GM03348 (cell line): ENCODE measurements around the gene SND1.
"Not testable (repeated sequence)": the region's sequence is repeated elsewhere in the genome, so short reads cannot be mapped to it uniquely, and the experiment has no call there.

Experiments used
- DNase-seq: peaks from one replicate; pipeline ENCODE4 v3.0.0; 2012; ENCODE audit warnings: low spot score

The SND1 gene

DNA sequence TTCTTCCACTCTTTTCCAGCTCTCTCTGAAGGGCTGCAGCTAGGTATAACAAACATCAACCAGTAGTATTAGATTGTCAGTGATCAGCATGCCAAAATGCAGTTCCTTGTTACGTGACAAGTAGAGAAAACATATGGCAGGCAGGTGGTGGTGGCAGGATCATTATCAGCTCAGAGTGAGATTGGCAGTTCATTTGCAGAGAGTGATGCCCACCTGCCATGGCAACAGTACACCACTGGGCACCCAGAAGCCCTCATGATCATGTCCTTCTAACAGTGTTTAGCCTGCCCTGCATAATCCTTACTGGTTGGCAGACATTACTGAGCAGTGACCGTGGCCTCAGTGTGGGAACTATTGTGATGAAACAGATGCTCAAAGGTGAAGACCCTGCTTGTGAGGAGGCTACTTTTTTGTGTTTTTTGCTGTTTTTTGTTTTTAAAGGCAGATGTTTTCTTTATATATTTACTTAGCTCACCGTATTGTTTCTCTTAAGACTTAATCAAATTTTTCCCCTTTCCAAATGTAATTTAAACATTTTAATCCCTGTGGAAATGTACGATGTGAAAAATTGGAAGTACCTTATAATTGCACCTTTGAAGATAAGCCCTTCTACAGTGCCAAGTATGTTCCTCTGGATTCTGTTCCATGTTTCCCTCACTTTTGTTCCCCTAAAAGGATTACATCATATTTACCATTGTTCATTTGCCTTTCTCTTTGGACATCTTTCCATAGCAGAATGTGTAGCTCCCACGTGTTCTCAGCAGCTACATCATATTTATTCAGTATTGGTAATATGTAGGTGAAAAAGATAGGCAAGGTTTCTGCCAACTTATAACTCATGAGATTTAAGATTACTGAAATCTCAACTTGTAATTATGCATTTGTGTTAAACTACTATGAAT is 179.6 kb downstream of the SND1 start:
- DNase-seq, result no peak

DNA sequence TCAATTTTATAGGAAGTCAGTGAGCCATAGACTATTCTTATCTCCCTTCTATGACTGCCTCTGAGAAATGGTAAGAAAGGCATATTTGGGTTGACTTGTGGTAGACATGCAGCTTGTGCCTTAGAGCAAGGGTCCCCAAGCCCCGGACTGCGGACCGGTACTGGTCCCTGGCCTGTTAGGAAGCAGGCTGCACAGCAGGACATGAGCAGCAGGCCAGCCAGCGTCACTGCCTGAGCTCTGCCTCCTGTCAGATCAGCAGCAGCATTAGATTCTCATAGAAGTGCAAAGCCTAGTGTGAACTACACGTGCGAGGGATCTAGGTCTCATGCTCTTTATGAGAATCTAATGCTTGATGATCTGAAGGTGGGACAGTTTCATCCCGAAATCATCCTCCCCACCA is 180.6 kb downstream of the SND1 start:
- DNase-seq, result no peak

DNA sequence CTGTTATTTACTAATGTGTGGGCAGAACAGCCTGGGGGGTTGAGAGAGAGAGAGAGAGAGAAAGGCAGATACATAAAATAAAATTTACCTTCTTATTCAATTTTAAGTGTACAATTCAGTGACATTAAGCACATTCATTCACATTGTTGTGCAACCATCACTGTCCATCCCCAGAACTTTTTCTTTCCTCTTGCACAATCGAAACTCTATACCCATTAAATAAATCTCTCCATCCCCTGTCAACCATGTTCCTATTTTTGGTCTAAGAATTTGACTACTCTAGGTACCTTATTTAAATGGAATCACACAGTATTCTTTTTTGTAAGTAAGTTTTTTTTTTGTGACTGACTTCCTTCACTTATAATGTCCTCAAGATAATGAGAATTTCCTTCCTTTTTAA is 181.6 kb downstream of the SND1 start:
- DNase-seq, result no peak

GRCh38 chr7:127835679-127836078 is 183.7 kb downstream of the SND1 start:
- no peak for DNase-seq

- DNase-seq, result not testable (repeated sequence)
These were observed 185.9 kb downstream of the SND1 start for GRCh38 chr7:127837816-127838410.

DNA sequence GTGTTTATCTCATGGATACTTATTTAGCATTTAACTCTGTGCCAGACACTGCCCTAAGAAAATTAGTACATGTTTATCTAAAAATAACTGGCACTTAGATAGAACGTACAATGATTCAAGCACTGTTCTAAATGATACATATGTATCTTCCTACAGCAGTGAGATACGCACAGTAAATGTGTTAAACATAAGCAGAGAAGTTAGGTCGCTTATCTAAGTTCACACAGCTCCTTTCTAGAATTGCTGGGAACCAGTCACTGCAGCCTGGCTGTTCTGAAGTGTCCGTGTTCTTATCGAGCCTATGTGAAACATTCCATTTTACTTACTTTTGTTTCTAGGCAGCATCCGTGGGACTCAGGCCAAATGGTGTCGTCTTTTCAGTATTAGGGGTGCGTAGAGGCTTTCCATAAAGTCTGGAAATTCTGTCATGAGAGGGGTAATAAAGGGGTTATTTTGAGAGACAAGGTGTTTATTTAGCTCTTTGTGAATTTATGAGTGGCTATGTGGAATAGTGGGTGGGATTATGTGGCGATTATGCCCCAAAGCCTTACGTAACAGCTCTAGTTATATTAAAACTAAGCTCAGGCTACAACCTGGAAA is 186.9 kb downstream of the SND1 start:
- no peak for DNase-seq

DNA sequence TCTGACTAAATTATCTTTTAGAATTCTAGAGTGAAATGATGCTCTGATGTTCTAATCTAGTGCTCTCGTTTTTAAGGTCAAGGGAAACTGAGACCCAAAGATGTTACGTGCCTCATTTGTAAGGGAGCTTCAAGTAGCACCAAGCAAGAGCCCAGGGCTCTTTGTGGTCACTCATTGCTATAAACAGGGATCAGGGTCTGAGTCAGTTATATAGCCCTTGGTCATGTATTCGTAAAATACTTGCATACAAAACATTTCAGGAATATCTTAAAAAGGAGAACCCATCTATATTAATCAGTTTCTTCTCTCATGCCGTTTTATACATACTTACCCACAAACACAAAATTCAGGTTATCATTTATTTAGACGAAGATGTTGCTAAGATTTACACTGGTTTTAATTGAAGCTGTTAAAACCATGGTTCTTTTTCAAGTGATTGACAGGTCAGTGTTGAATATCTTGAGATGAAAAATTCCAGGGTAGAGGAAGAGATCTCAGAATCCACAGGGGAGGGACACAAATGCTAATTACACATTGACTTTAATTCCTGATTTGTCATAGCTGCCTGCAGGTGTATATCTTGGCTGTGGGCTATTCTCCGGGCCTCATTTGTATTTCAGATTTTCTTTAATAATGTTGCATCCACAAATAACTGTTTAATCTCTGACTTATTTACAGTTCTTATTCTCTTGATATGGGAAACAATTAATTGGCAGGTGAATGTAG is 188.4 kb downstream of the SND1 start:
- no peak for DNase-seq

- no peak for DNase-seq
These were observed 192.2 kb downstream of the SND1 start for GRCh38 chr7:127844165-127844564.

DNA sequence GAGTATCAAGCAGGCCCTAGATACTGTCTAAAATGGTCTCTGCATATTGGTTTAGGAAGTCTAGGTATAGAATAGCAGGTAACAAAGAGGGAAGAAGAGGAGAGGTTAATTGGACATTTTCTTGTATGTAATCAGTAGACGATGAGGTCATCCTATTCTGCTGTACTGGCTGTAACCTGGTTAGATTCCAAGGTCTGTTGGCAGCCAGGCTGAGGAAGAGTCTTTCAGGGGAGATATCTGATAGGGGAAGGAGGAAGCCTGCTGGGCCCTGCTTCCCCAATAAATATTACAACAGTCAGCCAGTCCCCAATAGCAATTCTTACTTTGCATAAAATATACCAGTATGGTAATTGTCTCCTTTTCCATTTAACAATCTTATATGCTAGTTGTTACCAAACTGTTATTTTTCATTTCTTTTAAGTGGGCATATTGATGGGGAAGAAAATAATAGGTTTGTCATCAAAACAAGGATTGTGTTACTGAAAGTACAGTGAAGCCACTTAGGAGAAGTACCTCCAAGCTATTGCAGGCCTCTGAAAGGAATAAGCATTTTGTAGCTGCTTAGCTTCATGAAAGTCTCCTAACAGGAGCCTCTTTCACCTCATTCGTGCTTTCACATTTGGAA is 192.8 kb downstream of the SND1 start:
- DNase-seq, result peak; percentile 46

DNA sequence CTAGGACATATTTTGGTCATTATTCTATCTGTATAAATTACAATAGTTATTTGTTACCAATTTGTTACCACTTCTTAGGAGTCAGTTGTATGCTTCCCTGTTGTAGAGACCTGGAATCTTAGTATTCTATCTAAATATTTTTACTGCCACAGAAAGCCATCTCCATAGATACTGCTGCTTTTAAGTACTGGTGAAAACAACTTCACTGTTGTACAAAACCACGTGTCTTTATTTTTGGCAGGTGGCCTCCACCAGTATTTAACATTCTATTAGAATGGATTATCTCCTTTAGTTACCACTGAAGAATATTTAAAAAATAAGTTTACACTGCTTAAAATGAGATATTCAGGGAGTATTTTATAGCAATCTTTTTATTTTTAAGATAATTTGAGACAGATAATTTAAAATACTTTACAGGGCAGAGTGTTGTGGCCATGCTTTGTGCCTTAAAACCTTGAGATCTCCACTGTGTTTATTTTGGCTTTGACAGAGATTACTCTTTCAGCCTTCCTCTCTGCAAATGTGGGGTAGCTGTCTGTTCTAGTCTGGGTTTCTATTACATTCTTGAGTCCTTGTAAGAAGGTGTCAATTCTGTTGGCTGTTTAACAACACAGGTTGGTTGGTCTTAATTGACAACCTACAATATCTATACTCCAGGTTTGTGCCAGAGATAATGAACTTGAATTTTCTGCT is 193.7 kb downstream of the SND1 start:
- DNase-seq, result no peak

DNA sequence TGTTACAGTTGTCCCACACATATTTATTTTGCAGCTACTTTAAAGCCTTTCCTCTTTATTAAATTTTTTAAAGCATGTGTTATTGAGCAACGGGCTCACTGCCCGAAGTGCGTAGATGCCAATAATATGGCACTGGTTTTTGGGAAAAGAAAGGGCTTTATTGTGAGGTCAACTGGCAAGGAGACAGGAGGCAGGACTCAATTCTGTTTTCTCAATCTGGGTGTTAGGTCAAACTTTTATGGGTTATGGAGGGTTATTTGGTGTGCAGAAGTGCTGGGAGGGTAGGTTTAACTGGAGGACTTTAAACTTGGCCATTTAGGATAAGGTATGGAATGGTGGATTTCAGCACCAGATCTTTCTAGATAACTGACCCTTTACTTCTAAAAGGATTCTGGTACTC is 195.6 kb downstream of the SND1 start:
- DNase-seq, result no peak

DNA sequence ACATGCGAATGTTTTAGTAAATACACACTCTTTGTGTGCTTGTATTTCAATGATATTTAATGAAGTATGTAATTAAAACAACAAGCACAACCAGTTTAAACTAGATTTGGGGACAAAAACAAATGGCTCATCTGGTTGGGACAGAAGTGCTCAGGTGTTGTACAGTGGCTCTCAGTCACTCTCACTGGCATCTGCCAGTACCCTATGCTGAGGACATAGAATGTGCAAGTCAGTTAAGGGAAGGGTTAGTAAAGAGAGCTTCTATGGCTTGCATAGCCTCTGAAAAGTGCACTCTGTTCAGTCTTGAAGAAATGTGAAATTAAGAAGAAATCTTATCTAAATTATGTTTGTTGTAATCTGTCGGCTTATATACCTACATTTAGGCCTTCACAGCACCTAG is 196.2 kb downstream of the SND1 start:
- DNase-seq, result no peak

DNA sequence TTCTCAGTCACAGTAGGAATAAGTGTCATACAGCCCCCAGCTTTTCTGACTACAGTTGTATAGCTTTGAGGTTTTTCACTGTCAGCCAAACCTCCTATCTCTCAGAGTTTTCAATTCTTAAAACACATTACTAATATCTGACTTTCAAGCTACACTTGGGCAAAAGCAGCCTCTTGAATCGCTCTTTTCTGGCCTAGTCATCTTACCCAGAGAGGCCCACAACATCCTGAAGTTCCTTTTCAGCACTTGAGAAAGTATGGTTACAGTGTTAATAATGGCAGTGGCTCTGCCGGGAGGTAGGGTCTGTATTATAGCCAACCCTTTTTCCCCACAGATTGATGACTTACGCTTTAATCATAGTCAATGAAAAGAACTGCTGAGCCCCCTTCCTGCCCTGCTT is 198.2 kb downstream of the SND1 start:
- no peak for DNase-seq

DNA sequence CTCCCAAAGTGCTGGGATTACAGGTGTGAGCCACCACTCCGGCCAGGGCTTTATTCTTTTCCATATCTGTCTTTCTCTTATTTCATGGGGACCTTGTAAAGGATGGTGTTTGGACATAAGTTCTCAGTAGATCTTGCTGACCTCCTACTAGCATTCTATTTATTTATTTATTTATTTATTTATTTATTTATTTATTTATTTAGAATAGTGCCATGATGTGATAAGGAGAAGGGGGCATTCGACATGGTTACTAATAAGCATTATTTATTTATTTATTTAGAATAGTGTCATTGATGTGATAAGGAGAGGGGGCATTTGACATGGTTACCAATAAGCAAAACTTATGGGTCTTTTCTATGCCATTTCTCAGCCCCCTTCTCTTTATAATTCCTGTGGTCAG is 202.4 kb downstream of the SND1 start:
- no peak for DNase-seq

DNA sequence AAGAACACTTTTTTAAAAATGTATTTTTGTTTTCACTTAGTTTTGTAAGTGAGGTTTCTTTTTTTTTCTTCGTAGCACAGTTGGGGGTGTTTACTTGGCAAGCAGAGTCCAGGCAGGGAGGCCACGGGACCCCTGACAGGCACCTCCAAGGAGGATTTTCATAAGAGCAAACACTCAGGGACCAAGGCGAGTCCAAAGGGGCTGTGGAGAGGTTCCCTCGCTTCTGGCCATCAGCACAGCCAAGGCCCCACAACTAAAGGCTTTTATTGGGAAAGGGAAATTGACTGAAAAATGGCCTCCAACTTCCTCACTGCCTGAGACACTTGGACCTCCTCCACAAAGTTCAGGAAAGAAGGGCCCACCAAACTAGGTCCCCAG is 205.5 kb downstream of the SND1 start:
- DNase-seq, result no peak

DNA sequence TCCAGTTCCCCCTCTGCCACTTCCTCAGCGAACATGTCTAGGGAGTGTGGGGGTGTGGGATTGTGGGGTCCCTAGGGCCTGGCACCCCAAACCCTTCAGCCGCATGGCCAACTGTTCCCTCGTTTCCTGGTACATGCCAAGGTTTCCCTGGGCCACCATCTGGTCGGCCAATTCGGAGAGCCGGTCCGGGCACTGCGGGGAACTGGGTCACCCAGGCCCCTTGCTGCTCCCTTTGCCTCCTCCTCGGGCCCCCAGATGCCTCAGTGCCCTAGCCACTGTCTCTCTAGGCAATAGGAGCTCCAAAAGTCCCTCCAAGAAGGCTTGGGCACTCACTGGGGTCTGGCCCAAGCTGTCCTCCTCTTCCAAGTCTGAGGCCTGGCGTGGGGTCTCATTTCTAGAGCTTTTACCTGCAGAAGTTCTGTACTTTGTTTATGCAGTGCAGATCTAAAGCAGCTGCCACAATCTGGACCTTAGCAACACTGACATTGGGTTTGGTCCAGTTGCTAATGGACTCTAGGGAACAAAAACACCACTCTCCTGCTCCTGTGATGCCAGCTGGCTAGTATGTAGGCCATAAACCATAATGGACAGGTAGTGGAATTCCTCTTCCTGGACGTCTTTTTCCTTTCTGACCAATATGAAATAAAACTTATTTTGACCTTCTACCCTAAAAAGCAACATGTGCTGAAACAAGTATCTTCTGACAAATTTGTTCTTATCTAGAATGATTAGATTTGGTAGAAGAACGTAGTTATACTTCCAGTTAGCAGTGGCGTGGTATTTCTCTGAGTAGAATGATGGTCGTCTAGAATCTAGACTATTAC is 206.3 kb downstream of the SND1 start:
- no peak for DNase-seq

DNA sequence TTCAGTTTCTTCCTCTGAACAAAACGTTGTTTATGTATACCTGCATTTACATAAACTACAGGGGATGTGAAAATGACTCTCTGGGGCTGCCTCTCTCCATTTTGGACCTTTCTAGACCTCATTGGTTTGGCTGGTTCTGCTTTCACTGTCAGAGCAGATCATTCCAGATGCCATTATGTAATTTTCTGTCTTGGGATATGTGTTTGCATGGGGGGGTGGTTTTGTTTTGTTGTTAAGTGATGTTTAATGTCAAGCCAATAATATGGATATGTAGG is 206.9 kb downstream of the SND1 start:
- DNase-seq, result no peak

GRCh38 chr7:127859330-127859729 is 207.3 kb downstream of the SND1 start:
- DNase-seq, result no peak

DNA sequence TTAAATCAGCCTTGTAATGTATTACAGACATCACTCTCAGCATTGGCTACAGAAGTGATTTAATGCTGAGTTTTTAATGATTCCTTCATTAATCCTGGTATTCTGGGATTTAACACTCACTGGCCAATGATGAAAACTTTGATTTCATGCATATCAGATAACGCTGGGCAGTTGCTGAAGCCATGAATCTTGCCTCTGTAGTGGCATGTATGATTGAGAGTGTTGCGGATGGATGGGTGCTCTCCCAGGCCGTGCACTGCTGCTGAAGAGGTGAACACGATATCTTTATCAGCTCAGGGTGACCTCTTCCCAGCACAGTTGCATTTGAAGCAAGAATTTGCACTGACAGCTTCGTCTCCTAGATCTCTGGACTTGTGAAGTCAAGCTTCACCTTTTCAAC is 210.5 kb downstream of the SND1 start:
- DNase-seq, result no peak

- DNase-seq, result no peak
These were observed 211.1 kb downstream of the SND1 start for GRCh38 chr7:127863082-127863481.

- peak; percentile 18 for DNase-seq
These were observed 213.5 kb downstream of the SND1 start for GRCh38 chr7:127865466-127865865.
